Cardiac muscle cell (in vitro differentiated cells and primary cell): ENCODE data around the gene TENM3. TPM values are rescaled to one million over a fixed set of nuclear protein-coding genes. Genes with fewer than 3 reads are reported as not detected.
A peak's percentile ranks its signal among the peaks of the same experiment; 100 is the strongest.

ENCODE experiments used
- DNase-seq, 2 donors: peaks; one replicate each; pipeline versions ENCODE4 v3.0.0 to v3.0.0-alpha.2; 2010 to 2017; ENCODE audit warnings: low read depth in 1 of 2, low spot score in 1 of 2
- H3K27ac ChIP-seq: fragments of 200-600 bp; sonication (generic); 2 replicates; pipeline ENCODE4 v1.5.1; 2016
- H3K27me3 ChIP-seq: fragments of 200-600 bp; sonication (generic); 2 replicates; pipeline ENCODE4 v1.6.0; 2016; ENCODE audit warnings: control low read depth
- H3K36me3 ChIP-seq: fragments of 200-600 bp; sonication (generic); 2 replicates; pipeline ENCODE4 v1.5.1; 2016; ENCODE audit warnings: control low read depth
- H3K4me1 ChIP-seq: fragments of 200-600 bp; sonication (generic); 2 replicates; pipeline ENCODE4 v1.8.1; 2017; ENCODE audit warnings: low read depth, mild to moderate bottlenecking, mixed run types
- H3K4me3 ChIP-seq: fragments of 200-600 bp; sonication (generic); 2 replicates; pipeline ENCODE4 v1.5.1; 2016; ENCODE audit warnings: mild to moderate bottlenecking
- H3K9me3 ChIP-seq: fragments of 200-600 bp; sonication (generic); 2 replicates; pipeline ENCODE4 v1.5.1; 2017; ENCODE audit warnings: low read depth, mild to moderate bottlenecking, control low read depth
- polyA plus RNA-seq: library from polyadenylated mRNA; unstranded; fragments of >200 nt; fragmentation: Nextera tagmentation; extraction: Ambion mirVana; gene quantifications from 2 replicates; pipeline ENCODE4 v1.2.1, GENCODE V29; 2016
- total RNA-seq: library from RNA; depleted of rRNA; stranded (reverse); fragments of >200 nt; gene quantifications from 2 replicates; pipeline ENCODE4 v1.2.3, GENCODE V29; 2016
- TF ChIP-seq, protein P1 (sequence below): IDR thresholded peaks from 2 replicates; pipeline ENCODE4 v1.5.1; 2012; ENCODE audit warnings: low read depth, mild to moderate bottlenecking, low read length

TENM3 gene
- total and polyA plus RNA-seq, 2 experiments from 2014 or later: 12.5 to 24.8 TPM

DNA sequence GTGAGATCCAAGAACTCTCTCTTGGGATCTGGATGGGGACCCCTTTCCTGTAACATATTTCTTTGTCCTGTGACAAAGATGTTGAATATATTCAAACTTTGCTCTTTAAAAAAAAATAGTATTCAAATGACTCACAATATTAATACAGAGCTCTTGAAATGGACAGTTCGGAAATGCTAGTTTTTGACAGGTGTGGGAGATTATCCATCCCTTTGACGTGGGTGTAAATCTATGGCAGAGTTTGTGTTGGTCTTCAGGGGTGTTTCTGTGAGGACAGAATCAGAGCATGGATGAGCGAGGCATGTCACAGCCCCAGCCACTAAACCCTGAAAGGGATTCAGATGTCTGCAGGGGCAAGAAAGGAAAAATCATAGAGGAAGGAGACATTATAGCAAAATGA lies 25.8 kb downstream of the TENM3 start:
- TF ChIP-seq, protein P1, sequence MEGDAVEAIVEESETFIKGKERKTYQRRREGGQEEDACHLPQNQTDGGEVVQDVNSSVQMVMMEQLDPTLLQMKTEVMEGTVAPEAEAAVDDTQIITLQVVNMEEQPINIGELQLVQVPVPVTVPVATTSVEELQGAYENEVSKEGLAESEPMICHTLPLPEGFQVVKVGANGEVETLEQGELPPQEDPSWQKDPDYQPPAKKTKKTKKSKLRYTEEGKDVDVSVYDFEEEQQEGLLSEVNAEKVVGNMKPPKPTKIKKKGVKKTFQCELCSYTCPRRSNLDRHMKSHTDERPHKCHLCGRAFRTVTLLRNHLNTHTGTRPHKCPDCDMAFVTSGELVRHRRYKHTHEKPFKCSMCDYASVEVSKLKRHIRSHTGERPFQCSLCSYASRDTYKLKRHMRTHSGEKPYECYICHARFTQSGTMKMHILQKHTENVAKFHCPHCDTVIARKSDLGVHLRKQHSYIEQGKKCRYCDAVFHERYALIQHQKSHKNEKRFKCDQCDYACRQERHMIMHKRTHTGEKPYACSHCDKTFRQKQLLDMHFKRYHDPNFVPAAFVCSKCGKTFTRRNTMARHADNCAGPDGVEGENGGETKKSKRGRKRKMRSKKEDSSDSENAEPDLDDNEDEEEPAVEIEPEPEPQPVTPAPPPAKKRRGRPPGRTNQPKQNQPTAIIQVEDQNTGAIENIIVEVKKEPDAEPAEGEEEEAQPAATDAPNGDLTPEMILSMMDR: no peak
- Histone ChIP-seq H3K36me3 (no peaks in the 10 kb centered on the region), H3K4me1 (no peaks in the 10 kb centered on the region), H3K27me3 (peaks cover 25% of the 10 kb centered on the region), H3K9me3 (no peaks in the 10 kb centered on the region), H3K27ac (no peak overlapping the region), H3K4me3 (no peak overlapping the region)
- no peak for DNase-seq

DNA sequence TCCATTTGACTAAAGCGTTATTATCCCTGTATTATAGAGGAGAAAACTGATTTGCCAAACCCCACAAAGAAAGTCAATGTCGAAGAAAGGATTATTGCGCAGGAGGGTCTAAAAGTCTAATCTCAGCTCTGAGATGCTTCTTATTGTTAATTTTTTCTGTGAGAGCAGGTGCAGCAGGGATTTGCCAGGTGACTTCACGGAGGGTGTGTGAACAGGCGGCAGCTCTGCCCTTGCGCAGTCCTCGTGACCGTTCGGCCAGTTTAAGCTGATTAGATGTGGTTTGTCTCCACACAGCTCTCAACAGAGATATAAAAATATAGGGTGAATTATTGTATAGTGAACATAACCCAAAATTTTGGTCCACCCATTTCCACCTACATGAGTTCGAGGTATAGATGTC lies 28.5 kb downstream of the TENM3 start:
- TF ChIP-seq, protein P1: no peak
- DNase-seq: no peak
- no peaks in the 10 kb centered on the region for H3K36me3 ChIP-seq
- peaks cover 9% of the 10 kb centered on the region for H3K4me1 ChIP-seq
- peaks cover 25% of the 10 kb centered on the region for H3K27me3 ChIP-seq
- no peak overlapping the region for H3K4me3 ChIP-seq
- no peaks in the 10 kb centered on the region for H3K9me3 ChIP-seq
- H3K27ac ChIP-seq: no peak overlapping the region

DNA sequence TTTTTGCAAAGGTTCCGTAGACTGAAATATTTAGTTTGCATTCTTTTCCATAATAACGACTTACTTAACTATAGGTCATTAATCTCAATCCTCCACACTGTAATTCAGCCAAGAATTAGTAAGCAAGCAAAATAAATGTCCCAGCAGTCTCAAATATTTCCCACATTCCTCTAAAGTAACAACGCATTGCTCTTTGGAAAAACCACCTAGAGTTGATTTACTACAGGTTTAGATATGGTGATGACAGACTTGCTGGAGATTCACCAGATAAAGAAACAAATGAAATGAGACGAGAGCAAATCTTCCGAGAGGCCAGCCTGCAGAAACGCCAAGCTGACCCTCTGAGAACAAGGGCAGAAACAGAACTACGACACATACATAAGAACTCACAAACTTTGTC lies 28.9 kb downstream of the TENM3 start:
- no peaks in the 10 kb centered on the region for H3K9me3 ChIP-seq
- peaks cover 13% of the 10 kb centered on the region for H3K4me1 ChIP-seq
- peaks cover 25% of the 10 kb centered on the region for H3K27me3 ChIP-seq
- TF ChIP-seq, protein P1: no peak
- no peaks in the 10 kb centered on the region for H3K36me3 ChIP-seq
- no peak overlapping the region for H3K27ac ChIP-seq
- DNase-seq: no peak
- H3K4me3 ChIP-seq: no peak overlapping the region

DNA sequence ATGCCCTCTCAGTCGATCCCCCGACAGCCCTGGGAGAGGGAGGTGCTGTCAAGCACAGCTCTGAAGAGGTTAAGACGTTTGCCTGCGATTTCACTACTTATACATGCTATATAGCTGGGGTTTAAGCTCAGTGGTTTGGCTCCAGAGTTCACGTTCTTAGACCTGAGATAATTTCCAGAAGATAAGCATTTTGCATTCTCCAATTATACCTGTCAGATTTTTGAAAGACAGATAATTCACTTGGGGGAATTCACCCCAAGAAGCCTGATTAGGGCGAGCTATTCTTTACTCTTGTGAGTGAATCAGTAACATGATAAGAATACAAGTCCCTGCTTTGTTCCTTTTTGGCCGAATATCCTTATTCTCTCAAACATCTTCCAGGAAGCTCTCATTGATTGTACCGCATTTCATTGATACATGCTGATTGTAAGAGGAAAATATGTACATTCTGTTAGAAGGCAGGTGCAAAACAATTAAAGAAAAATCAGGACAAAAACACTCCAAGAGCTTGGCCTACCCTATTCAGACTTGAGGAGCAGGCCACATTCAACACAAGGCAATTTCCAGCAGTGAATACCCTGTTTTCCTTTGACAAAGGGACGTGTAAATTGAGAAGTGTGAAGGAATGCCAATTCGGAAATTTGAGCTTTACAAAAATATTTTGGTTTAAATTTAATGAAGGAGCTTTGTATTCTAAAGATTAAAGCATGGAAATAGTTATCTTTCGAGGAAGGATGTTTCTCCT lies 30.2 kb downstream of the TENM3 start:
- Histone ChIP-seq H3K4me1 (peaks cover 16% of the 10 kb centered on the region), H3K4me3 (no peak overlapping the region), H3K27me3 (peaks cover 26% of the 10 kb centered on the region), H3K27ac (no peak overlapping the region), H3K36me3 (no peaks in the 10 kb centered on the region), H3K9me3 (no peaks in the 10 kb centered on the region)
- DNase-seq: no peak
- TF ChIP-seq, protein P1: no peak

DNA sequence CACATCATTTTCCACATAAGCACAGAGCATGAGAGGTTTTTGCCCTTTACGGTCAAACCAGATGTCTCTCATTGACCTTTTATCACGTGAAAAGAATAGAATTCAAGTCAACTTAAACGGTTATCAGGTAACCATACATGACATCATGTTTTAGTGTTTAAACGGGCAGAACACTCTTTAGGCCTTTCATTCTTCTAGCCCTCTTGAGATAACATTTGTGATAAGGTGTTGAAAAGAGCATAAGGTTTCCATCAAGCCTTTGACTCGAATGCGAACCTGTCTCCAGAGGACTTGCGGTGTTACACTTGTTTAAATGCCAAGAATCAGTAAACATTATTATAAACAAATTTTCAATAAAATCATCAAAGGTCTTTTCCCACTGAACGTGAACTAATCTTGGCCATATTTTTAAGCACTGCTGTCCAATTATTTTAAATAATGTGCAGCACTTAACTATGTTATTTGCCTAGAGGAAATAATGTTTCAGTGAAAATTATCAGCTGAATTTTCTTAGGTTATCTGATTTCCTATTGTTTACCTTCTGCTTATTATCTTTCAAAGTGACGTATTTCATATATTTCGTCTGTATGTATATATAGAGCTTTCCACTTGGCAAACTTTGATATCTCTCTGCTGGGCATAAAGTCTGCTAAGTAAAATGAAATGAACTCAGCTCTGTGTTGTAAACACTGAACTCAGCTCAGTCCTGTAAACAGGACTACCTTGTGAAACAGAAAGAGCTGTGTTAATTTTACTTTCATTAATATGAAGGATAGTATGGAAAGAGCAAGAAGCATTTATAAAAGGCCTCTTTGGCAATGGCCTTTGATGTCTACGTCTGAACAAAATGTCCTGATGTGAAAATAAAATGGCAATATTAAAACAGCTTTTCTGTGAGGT lies 33.3 kb downstream of the TENM3 start:
- Histone ChIP-seq H3K27me3 (peaks cover 19% of the 10 kb centered on the region), H3K27ac (peak overlapping the region; percentile 68), H3K4me1 (peaks cover 16% of the 10 kb centered on the region), H3K36me3 (no peaks in the 10 kb centered on the region), H3K4me3 (no peak overlapping the region), H3K9me3 (no peaks in the 10 kb centered on the region)
- TF ChIP-seq, protein P1: no peak
- DNase-seq: peak in 1 of 2 donors; percentile 92
